Measurements from ENCODE around the gene AMDHD2. TPM values are rescaled to one million over a fixed set of nuclear protein-coding genes. Genes with fewer than 3 reads are reported as not detected.

The AMDHD2 gene
- total and polyA plus RNA-seq, 2 of the 13 experiments (the other 11 are each of a cell fraction or from before 2014, with no cell fraction given): 33.5 to 39.1 TPM

GRCh38 chr16:2537451-2538379, 17.5 kb downstream of the AMDHD2 start, which contains the start of gene PDPK1 (continued):
- TF ChIP-seq TAF1 (CRISPR knock-in tag; IDR thresholded peaks at IDR 0.05) (peak; percentile 11; the same call in 1 of the 2 replicates), SP4 (CRISPR knock-in tag; IDR thresholded peaks at IDR 0.05) (peak; percentile 88), NR2C2 (CRISPR knock-in tag; IDR thresholded peaks at IDR 0.05; ENCODE audit: borderline replicate concordance) (peak; percentile 79), ELF1 (CRISPR knock-in tag; IDR thresholded peaks at IDR 0.05) (peak; percentile 80), BORCS8-MEF2B (CRISPR knock-in tag; IDR thresholded peaks at IDR 0.05) (0 out of 2 replicates have a peak, but pooled peaks have one; percentile 11), FOSL1 (CRISPR knock-in tag; IDR thresholded peaks at IDR 0.05; ENCODE audit: borderline replicate concordance) (no peak), DZIP1 (CRISPR knock-in tag; IDR thresholded peaks at IDR 0.05) (no peak), ZNF75D (CRISPR knock-in tag; IDR thresholded peaks at IDR 0.05; ENCODE audit: borderline replicate concordance) (no peak), RAD21 (CRISPR knock-in tag; IDR thresholded peaks at IDR 0.05) (peak; percentile 44; the same call in 1 of the 2 replicates), HES4 (CRISPR knock-in tag; IDR thresholded peaks at IDR 0.05; ENCODE audit: borderline replicate concordance) (0 out of 2 replicates have a peak, but pooled peaks have one; percentile 57), PRDM15 (CRISPR knock-in tag; IDR thresholded peaks at IDR 0.05) (peak; percentile 82), ARID4A (CRISPR knock-in tag; IDR thresholded peaks at IDR 0.05; ENCODE audit: borderline replicate concordance) (peak; percentile 59; the same call in 1 of the 2 replicates), ZHX1 (CRISPR knock-in tag; IDR thresholded peaks at IDR 0.05; ENCODE audit: low read depth) (no peak), MEIS2 (CRISPR knock-in tag; IDR thresholded peaks at IDR 0.05) (peak; percentile 48; the same call in 1 of the 2 replicates)
